Activated CD8-positive, alpha-beta memory T cell treated with anti-CD3 and anti-CD28 coated beads, Interleukin-2, amount 50 U/mL, for 24 hours (primary cell): ENCODE results near the gene THOP1.
"Not testable (repeated sequence)": the region's sequence is repeated elsewhere in the genome, so short reads cannot be mapped to it uniquely, and the experiment has no call there.

Source experiments
- DNase-seq: peaks from one replicate; pipeline ENCODE4 v3.0.0-alpha.2; 2020; ENCODE audit errors: extremely low read depth

THOP1 gene

DNA sequence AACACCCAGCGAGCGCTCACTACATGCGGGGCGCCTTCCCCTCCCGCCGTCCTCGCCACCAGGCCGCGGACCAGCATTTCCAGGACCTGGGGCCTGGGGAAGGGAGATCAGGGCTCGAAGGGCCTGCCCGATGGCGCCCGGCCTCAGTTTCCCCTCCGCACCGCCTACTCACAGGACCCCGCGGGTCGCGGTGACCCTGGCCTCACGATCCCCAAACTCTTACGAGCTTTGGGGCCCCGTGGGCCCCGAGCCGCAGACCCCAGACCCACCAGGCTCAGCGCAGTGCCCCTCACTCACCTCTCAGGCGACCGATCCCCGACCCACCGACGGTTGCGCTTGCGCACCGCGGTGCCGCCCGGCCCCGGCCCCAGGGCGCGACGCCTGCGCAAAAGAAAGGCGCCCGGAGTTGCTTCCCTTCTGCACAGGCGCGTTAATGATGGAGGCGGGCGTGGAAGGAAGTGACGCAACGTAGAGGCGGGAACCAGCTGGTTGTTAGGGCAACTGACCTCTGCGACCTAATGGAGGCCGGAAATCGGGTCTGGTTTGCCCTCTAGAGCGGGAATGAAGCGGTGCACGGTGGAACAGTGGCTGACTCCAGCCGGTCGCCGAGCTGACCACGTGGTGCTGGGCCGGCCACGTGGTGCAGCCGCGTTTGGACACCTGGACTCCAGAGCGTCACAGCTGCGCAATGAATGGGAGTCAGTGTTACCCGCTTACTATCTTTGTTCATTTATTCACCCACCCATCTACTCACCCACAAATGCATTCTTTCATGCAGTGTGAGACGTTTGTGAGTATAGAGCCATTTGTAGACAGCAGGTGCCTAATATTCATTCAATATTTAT, 2.1 kb upstream of the THOP1 start, which contains the start of gene SGTA:
Gene SGTA (minus strand): TSS at position 338 of the 845 bp plus-strand sequence. CDS start 14,205 bp downstream, outside the sequence.
- peak; percentile 97 for DNase-seq

DNA sequence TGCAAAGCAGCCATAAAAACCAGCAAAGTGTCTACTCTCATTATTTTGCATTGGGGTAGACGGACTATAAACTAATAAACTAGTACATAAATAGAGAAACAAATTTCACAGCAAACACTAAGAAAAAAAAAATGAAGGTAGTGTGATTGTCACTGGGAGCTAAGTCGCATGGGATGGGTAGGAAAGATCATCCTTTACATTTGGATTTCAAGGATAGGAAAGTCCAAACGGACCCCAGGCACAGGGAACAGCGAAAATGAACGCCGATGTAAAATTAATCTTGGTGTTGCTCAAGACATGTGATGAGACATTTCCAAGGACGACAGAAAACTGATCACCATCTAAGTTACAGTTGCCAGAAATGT, 1.5 kb upstream of the THOP1 start:
- DNase-seq = no peak

DNA sequence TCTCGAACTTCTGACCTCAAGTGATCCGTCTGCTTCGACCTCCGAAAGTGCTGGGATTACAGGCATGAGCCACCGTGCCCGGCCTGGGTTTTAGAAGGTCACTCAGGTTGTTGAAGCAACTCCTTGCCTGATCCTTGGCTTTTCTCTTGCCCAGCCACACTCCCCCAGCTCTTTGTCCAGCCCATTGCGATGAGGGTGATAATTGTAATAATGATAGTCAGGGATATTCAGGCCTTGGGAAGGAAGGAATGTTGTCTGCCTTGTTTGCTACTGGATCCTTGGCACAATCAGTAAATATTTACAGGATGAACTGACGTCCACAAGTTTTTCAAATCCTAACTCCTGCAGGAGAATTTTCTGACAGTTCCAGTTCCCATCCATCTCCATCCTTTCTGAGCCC, 1.8 kb downstream of the THOP1 start:
- no peak for DNase-seq

DNA sequence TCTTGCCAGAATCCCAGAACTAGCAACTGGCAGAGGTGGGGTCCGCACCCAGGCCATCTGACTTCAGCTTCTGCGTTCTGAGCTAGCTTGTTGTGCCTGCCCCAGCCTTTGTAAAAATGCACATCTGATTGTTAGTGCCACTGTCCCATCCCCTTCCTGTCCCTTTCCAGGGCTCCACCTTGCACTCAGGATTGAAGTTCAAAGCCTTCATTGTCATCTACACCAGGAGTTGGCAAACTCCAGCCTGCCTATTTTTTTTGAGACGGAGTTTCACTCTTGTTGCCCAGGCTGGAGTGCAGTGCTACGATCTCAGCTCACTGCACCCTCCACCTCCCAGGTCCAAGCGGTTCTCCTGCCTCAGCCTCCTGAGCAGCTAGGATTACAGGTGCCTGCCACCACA, 2.9 kb downstream of the THOP1 start:
- DNase-seq = no peak

DNA sequence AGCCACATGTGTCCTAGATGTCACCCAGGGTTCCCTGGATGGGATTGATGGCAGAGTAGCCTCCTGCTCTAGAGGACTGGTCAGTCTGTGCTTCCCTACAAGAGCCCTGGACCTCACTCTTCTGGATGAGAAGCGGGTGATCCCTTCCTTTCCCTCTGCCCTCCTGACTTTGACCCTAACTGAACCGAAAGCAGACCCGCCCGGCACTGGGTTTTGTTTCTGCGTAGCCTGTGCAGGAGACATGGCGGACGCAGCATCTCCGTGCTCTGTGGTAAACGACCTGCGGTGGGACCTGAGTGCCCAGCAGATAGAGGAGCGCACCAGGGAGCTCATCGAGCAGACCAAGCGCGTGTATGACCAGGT, 4.9 kb downstream of the THOP1 start:
- DNase-seq = no peak

DNA sequence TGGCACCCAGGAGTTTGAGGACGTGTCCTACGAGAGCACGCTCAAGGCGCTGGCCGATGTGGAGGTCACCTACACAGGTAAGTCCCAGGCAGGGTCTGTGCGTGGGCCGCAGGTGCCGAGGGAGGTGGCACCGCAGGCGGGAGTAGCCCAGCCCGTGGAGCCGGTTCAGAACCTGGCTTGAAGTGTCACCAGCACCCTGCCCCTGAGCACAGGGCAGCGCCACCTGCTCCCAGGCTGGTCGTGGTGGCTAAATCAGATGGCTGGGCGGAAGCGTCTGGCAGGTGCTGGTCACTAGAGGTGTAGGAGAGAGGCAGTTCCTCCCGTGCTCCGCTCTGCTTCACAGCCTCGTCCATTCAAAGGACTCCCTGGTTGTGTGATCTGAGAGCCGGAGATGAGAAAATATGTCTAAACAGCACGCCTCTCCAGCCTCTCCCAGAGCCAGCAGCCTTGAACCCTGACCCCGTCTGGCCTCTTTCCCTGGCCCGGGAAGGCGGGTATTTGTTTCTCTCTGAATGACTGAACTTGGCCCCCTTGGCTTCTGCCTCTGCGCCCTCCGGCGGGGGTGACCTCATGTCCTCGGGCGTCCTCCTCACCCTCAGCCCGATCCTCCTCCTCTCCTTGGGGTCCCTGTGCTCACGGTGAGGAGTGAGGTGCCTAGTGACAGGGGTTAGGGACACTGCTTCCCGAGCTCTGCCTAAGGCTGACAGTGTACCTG, 5.4 kb downstream of the THOP1 start:
- no peak for DNase-seq

DNA sequence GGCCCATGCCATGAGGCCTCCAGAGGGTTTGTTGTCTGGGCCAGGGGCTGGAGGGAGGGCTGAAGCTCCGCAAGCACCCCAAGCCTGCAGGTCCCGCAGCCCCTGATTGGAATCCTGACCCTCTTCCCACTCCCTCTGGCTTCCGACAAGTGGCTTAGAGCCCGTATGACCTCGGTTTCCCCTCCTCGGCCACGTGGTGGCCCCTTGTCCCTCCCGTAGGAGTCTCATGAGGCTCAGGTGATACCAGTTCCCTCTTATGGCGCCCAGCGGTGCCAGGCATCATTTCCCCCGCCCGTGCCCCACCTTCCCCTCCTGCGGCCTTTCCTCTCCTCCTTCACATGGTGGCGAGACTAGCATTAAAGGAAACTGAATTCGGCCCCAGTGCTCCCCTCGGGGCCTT, 6.1 kb downstream of the THOP1 start:
- no peak for DNase-seq

DNA sequence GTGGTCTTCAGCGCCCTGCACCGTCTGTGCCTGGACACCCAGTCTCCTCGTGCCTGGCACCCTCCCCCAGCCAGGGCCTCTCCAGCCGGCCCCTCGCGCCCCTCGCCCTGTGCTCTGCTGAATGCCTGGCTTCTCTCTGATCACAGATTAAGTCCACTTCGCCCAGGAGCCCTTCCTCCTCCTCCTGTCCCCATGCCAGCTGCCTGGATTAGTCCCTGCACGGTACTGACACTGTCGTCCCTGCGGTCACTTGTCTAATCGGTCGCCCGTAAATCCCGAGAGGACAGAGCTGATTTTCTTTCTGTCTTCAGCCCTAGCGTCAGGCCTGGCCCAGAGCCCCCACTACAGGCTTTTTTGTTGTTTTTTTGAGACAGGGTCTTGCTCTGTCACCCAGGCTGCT, 6.6 kb downstream of the THOP1 start:
- DNase-seq = no peak

DNA sequence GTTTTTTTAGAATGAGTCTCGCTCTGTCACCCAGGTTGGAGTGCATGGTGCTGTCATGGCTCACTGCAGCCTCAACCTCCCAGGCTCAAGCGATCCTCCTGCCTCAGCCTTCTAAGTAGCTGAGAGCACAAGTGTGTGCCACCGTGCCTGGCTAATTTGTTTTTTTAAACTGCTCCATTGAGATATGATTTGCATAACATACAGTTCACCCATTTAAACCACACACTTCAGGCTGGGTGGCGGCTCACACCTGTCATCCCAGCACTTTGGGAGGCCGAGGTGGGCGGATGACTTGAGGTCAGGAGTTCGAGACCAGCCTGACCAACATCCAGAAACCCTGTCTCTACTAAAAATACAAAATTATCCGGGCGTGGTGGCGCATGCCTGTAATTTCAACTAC, 7.4 kb downstream of the THOP1 start:
- DNase-seq = not testable (repeated sequence)

DNA sequence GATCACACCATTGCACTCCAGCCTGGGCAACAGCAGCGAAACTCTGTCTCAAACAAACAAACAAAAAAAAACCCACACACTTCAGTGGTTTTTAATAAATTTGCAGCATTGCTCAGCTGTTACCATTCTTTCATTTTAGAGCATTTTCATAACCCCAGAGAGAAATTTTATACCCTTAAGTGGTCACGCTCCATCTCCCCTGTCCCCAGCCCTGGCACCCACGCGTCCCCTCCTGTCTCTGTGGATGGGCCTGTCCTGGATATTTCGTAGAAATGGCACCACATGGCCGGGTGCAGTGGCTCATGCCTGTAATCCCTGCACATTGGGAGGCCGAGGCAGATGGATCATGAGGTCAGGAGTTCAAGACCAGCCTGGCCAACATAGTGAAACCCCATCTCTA, 7.8 kb downstream of the THOP1 start:
- DNase-seq = no peak

DNA sequence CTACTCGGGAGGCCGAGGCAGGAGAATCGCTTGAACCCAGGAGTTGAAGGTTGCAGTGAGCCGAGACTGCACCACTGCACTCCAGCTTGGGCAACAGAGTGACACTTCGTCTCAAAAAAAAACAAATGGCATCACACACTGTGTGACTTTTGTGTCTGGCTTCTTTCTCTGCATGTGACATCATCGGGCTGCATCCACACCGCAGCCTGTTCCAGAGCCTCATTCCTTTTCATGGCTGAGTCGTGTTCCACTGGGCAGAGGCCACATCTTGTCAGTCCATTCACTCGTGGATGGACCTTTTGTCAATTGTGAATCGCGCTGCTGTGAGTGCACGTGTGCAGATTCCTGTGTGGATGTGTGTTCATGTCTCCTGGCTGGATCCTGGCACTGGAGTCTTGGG, 8.3 kb downstream of the THOP1 start:
- DNase-seq = no peak

DNA sequence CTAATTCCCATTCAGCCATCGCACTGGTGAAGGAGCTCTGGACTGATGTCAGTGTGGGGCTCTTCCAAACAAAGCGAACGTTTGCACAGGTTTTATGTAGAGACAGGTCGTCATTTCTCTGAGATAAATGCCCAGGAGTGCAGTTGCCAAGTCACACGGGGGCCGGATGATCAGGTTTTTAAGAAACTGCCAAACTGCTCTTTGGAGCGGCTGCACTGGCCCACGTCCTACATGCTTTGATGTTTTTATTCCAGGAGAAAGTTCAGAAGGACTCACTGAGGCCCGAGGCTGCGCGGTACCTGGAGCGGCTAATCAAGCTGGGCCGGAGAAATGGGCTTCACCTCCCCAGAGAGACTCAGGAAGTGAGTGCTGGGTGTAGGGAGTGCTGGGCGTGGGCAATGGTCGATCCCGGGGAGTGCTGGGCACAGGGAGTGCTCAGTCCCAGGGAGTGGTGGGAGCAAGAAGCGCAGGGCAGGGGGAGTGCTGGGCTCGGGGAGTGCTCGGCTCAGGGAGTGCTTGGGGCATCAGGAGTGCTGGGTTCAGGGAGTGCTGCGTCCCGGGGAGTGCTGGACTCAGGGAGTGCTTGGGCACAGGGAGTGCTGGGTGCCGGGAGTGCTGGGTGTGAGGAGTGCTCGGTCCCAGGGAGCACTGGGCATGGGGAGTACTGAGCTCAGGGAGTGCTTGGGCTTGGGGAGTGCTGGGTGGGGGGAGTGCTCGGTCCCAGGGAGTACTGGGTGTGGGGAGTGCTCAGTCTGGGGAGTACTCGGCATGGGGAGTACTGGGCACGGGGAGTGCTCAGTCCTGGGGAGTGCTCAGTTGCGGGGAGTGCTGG, 10.7 kb downstream of the THOP1 start:
- DNase-seq = no peak

DNA sequence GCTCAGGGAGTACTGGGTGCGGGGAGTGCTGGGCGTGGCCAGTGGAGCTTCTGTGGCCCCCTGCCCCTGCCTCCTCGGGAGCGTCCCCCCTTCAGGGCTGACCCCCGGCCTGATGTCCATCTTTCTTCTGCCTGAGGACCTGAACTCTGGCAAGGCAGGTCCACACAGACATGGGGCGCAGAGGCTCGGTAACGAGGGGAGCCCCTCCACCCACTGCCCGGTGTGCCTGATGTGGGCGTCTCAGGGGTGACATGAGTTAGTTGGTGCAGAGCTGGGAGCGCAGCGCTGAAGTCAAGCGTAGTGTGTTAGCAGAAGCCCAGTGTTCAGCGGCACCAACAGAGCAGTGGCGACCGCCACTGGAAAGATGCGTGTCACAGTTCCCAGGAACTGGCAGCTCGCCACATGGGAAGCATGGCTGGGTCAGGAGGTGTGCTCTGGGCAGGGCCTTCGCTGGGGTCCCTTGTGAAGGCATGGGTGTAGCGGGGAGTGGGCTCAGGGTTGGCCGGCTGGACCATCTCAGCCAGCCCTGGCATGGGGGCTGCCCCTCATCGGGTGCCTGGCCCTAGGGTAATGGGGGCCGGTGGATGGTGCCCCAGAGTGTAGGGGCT, 11.5 kb downstream of the THOP1 start:
- DNase-seq = no peak

DNA sequence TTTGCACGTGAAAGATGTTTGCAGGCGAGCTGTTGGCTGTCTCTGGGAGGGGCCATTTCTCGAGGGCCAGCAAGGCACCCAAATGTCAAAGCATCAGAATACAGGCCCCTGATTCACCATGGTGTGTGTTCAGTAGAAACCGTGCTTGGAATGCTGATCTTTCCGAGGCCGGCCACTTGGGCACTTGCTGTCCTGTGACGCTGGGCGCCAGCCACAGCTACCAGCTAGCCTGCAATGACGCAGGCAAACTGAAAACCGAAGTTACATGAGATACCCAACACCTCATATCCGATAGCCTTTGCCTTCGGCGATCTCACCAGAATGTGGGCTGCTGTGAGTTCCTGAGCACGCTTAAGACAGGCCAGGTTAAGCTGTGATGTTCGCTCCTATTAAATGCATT, 12.0 kb downstream of the THOP1 start:
- no peak for DNase-seq

DNA sequence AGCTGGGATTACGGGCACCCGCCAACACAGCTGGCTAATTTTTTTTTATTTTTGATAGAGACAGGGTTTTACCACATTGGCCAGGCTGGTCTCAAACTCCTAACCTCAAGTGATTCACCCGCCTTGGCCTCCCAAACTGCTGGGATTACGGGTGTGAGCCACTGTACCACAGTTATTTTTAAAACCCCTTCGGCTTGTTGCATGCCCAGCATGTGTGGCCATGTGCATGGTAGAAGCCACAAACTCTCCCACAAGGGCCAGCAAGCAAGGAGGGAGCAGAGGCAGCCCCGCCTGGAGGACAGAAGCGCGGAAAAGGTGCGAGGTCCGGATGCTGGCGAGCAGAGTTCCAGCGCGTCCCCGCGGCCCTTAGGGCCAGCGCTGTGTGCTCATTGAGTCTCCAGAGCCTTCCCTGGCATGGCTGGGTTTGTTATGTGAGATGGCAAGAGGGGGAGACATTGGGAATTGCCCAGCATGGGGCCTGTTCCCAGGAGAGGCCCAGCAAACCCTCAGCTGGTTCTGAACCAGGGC, 12.9 kb downstream of the THOP1 start:
- no peak for DNase-seq

DNA sequence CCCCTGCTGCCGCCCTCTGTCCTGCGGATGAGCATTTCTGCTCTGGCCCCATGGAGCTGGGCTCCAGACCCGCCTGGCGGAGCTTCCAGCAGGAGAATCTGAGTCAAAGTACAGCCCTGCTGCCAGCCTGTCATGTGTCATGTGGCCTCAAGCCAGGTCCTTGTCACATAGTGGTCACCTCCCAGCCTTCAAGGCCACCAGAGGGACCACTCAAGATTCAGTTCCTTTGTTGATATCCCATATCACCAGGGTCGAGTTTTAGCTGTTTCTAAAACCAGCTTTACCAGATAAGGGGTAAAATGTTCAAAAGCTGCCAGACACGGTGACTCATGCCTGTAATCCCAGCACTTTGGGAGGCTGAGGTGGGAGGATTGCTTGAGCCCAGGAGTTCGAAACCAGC, 13.4 kb downstream of the THOP1 start:
- DNase-seq = no peak

DNA sequence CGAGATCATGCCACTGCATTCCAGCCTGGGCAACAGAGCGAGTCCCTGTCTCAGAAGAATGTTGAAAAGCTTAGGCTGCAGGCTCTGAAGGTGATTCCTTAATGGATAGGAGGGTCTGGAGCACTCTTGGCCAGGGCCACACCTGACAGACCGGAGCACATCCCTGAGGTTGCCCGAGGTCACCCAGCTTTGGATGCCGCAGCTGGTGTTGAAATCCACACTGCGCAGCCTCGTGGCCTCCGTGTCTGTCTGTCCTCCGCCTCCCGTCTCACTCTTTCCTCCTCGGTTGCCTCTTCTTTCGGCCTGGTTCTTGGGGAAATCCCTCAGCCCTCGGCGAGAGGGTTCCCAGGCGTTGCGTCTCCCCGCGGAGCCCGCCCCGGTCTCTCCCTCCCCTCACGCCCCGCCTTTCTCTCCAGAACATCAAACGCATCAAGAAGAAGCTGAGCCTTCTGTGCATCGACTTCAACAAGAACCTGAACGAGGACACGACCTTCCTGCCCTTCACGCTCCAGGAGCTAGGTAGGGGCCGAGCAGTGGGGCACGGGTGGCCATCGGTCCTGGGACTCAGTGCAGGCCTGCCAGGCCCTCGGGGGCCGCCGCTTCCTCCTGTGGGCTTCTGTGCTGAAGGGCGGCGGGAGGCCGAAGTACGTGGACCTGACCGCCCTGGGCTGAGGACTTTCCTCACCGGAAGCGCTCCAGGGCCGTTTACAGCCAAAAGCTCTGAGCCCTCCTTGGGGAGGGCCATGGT, 14.1 kb downstream of the THOP1 start:
- DNase-seq = no peak

DNA sequence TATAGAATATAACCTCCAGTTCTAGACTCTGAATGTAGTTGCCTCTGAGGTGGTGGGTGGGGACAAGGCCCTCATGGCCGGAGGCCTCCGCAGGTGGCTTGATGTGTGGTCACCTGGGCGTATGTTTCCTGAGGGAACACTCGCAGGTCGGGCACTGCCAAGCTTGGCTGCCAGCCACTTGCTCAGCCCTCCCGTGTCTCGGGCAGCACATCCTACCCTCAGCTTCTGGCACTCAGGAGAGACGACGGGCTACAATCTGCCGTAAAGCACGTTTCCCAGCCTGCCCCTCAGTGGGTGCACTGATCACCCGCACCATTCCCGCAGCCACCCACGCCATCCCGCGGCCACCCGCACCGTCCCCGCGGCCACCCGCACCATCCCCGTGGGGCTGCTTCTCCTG, 15.2 kb downstream of the THOP1 start:
- no peak for DNase-seq

DNA sequence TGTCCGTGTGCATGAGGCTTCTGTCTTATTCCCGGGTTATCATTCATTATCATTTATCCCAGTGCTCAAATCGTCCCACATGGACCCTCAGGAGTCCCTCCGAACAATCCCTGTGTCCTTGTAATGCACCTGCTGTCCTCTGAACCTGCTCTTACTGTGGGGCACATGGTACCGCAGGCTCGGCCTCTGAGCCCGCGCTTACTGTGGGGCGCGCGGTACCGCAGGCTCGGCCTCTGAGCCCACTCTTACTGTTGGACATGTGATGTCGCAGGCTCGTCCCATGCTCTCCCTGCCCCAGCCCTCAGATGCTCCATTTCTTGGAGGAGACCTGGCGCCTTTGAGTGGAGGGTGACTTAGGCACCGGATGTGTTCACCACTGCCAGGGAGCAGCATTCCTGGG, 17.5 kb downstream of the THOP1 start:
- DNase-seq = no peak

DNA sequence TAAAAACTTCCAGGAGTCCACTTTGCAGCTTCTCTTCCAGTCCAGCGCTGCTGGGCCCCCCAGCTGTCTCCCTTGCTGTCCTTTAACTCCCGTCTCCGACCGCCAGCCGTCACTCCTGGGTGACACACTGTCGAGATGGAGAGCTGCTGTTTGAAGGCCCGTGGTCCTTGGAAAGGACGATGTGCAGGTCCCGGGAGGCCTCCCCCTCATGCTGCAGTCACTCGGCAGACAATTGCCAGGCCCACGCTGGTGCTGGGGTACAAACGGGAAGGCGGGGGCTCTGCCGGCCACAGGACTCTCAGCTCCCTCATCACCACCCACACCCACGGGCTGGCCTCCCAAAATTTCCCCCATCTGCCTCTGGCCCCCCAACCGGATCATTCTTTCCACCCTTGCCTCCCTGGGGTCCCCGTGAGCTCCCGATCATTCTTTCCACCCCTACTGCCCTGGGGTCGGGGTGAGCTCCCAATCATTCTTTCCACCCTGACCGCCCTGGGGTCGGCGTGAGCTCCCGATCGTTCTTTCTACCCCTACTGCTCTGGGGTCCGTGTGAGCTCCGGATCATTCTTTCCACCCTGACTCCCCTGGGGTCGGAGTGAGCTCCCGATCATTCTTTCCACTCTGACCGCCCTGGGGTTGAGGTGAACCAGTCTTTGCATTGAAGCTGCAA, 18.3 kb downstream of the THOP1 start:
- no peak for DNase-seq
